ENCODE data around the gene PTPRU.

The PTPRU gene

GRCh38 chr1:29368936-29369932 lies 132.9 kb downstream of the PTPRU start:
- Histone ChIP-seq H3K4me1 (ENCODE audit: control insufficient read depth, insufficient read depth, low read length, poor library complexity, severe bottlenecking) (no peaks in the 10 kb centered on the region), H3K27ac (ENCODE audit: low read depth, low read length, severe bottlenecking) (no peak overlapping the region), H3K9me3 (ENCODE audit: control insufficient read depth, low read length) (no peaks in the 10 kb centered on the region), H3K36me3 (ENCODE audit: control insufficient read depth, insufficient read depth, low read length) (no peaks in the 10 kb centered on the region), H3K4me3 (ENCODE audit: extremely low read depth, insufficient read depth, low read length, poor library complexity, severe bottlenecking) (no peak overlapping the region)
- WGBS, 2 experiments (ENCODE audit: insufficient coverage in 2 of 2): 87 to 88% methylated on average over 9 to 17 of the region's 17 CpGs

GRCh38 chr1:29370067-29370466 lies 133.7 kb downstream of the PTPRU start:
- Histone ChIP-seq H3K36me3 (ENCODE audit: control insufficient read depth, insufficient read depth, low read length) (no peaks in the 10 kb centered on the region), H3K9me3 (ENCODE audit: control insufficient read depth, low read length) (no peaks in the 10 kb centered on the region), H3K4me3 (ENCODE audit: extremely low read depth, insufficient read depth, low read length, poor library complexity, severe bottlenecking) (no peak overlapping the region), H3K27ac (ENCODE audit: low read depth, low read length, severe bottlenecking) (no peak overlapping the region), H3K4me1 (ENCODE audit: control insufficient read depth, insufficient read depth, low read length, poor library complexity, severe bottlenecking) (no peaks in the 10 kb centered on the region)
- 70 to 83% methylated on average over 1 to 3 of the region's 3 CpGs for WGBS, 2 experiments (ENCODE audit: insufficient coverage in 2 of 2)

GRCh38 chr1:29371332-29371731 lies 135.0 kb downstream of the PTPRU start:
- whole genome bisulfite sequencing, 2 experiments (ENCODE audit: insufficient coverage in 2 of 2): 72 to 87% methylated on average over 4 to 5 of the region's 5 CpGs
- Histone ChIP-seq H3K9me3 (ENCODE audit: control insufficient read depth, low read length) (no peaks in the 10 kb centered on the region), H3K36me3 (ENCODE audit: control insufficient read depth, insufficient read depth, low read length) (no peaks in the 10 kb centered on the region), H3K4me1 (ENCODE audit: control insufficient read depth, insufficient read depth, low read length, poor library complexity, severe bottlenecking) (no peaks in the 10 kb centered on the region), H3K4me3 (ENCODE audit: extremely low read depth, insufficient read depth, low read length, poor library complexity, severe bottlenecking) (no peak overlapping the region), H3K27ac (ENCODE audit: low read depth, low read length, severe bottlenecking) (no peak overlapping the region)

- no peaks in the 10 kb centered on the region for H3K36me3 ChIP-seq (ENCODE audit: control insufficient read depth, insufficient read depth, low read length)
- H3K9me3 ChIP-seq (ENCODE audit: control insufficient read depth, low read length): no peaks in the 10 kb centered on the region
- no peaks in the 10 kb centered on the region for H3K4me1 ChIP-seq (ENCODE audit: control insufficient read depth, insufficient read depth, low read length, poor library complexity, severe bottlenecking)
- 94% methylated on average over 2 of the region's 4 CpGs; no CpG with 5 or more reads in 1 of the 2 experiments for WGBS, 2 experiments (ENCODE audit: insufficient coverage in 2 of 2)
- H3K27ac ChIP-seq (ENCODE audit: low read depth, low read length, severe bottlenecking): no peak overlapping the region
- no peak overlapping the region for H3K4me3 ChIP-seq (ENCODE audit: extremely low read depth, insufficient read depth, low read length, poor library complexity, severe bottlenecking)
Measured at GRCh38 chr1:29372108-29372507, 135.8 kb downstream of the PTPRU start.

Measured in mesodermal cell (in vitro differentiated cells).